RWPE2 (cell line): Measurements from ENCODE around the gene ANKRD55.
"Not testable (repeated sequence)": the region's sequence is repeated elsewhere in the genome, so short reads cannot be mapped to it uniquely, and the experiment has no call there.

ENCODE experiments used
- ATAC-seq: fragments of 200-7000 bp; cut with Tn5 transposase; 3 replicates; pipeline ENCODE4 v1.9.1; 2021; ENCODE audit warnings: low read depth
- DNase-seq: peaks from one replicate; pipeline ENCODE4 v3.0.0-alpha.2; 2020; ENCODE audit warnings: low spot score
- H3K27ac ChIP-seq: fragments of 450-650 bp; 2 replicates; pipeline ENCODE4 v1.5.1; 2017; ENCODE audit warnings: mild to moderate bottlenecking; ENCODE audit not compliant: poor library complexity, severe bottlenecking
- H3K27me3 ChIP-seq: fragments of 250-450 bp; sonication (Bioruptor Pico); 2 replicates; pipeline ENCODE4 v1.5.1; 2021; ENCODE audit warnings: mild to moderate bottlenecking, moderate library complexity; ENCODE audit not compliant: insufficient read depth, poor library complexity, severe bottlenecking
- H3K36me3 ChIP-seq: fragments of 250-450 bp; sonication (Bioruptor Pico); 2 replicates; pipeline ENCODE4 v1.5.1; 2020; ENCODE audit warnings: low read depth, mild to moderate bottlenecking, moderate library complexity
- H3K4me1 ChIP-seq: fragments of 250-450 bp; sonication (Bioruptor Pico); 2 replicates; pipeline ENCODE4 v1.5.1; 2021; ENCODE audit warnings: mild to moderate bottlenecking, moderate library complexity; ENCODE audit not compliant: insufficient read depth, poor library complexity, severe bottlenecking
- H3K4me3 ChIP-seq: fragments of 250-450 bp; sonication (Bioruptor Pico); 2 replicates; pipeline ENCODE4 v1.5.1; 2021; ENCODE audit warnings: mild to moderate bottlenecking, moderate library complexity; ENCODE audit not compliant: severe bottlenecking
- H3K9me3 ChIP-seq: fragments of 250-450 bp; sonication (Bioruptor Pico); 2 replicates; pipeline ENCODE4 v1.5.1; 2021; ENCODE audit warnings: mild to moderate bottlenecking, moderate library complexity; ENCODE audit not compliant: severe bottlenecking
- CTCF ChIP-seq: fragments of 450-650 bp; IDR thresholded peaks from one replicate; pipeline ENCODE4 v1.5.1; 2017; ENCODE audit warnings: mild to moderate bottlenecking, moderate library complexity; ENCODE audit not compliant: poor library complexity, severe bottlenecking

The ANKRD55 gene

GRCh38 chr5:56270058-56270457 is 36.9 kb upstream of the ANKRD55 start:
- 0 out of 3 replicates have a peak, but pooled peaks have one; percentile 33 for ATAC-seq

GRCh38 chr5:56269216-56269927 is 36.2 kb upstream of the ANKRD55 start:
- Histone ChIP-seq H3K27ac (no peak overlapping the region), H3K9me3 (no peaks in the 10 kb centered on the region), H3K36me3 (no peaks in the 10 kb centered on the region), H3K4me3 (no peak overlapping the region), H3K27me3 (no peaks in the 10 kb centered on the region), H3K4me1 (no peaks in the 10 kb centered on the region)
- TF ChIP-seq CTCF = no peak
- ATAC-seq (no peak), DNase-seq (no peak)

More at GRCh38 chr5:56270058-56270457, 36.9 kb upstream of the ANKRD55 start:
- H3K9me3 ChIP-seq = no peaks in the 10 kb centered on the region
- no peak for DNase-seq
- no peaks in the 10 kb centered on the region for H3K27me3 ChIP-seq
- no peaks in the 10 kb centered on the region for H3K4me1 ChIP-seq
- no peaks in the 10 kb centered on the region for H3K36me3 ChIP-seq
- TF ChIP-seq CTCF = no peak
- no peak overlapping the region for H3K27ac ChIP-seq
- no peak overlapping the region for H3K4me3 ChIP-seq

GRCh38 chr5:56268707-56269106 is 35.6 kb upstream of the ANKRD55 start:
- not testable (repeated sequence) for H3K4me1 ChIP-seq, DNase-seq, H3K27me3 ChIP-seq, H3K4me3 ChIP-seq, H3K9me3 ChIP-seq, H3K27ac ChIP-seq, H3K36me3 ChIP-seq, ATAC-seq

GRCh38 chr5:56267856-56268255 is 34.7 kb upstream of the ANKRD55 start:
- no peaks in the 10 kb centered on the region for H3K9me3 ChIP-seq
- no peaks in the 10 kb centered on the region for H3K27me3 ChIP-seq
- DNase-seq = no peak
- H3K36me3 ChIP-seq = no peaks in the 10 kb centered on the region
- no peak overlapping the region for H3K27ac ChIP-seq
- TF ChIP-seq CTCF = no peak
- no peaks in the 10 kb centered on the region for H3K4me1 ChIP-seq
- no peak for ATAC-seq
- no peak overlapping the region for H3K4me3 ChIP-seq

GRCh38 chr5:56264417-56265025 is 31.4 kb upstream of the ANKRD55 start:
- DNase-seq (no peak), ATAC-seq (peak; percentile 85)
- no peaks in the 10 kb centered on the region for H3K4me1 ChIP-seq
- no peaks in the 10 kb centered on the region for H3K36me3 ChIP-seq
- no peaks in the 10 kb centered on the region for H3K27me3 ChIP-seq
- H3K27ac ChIP-seq = no peak overlapping the region
- H3K9me3 ChIP-seq = no peaks in the 10 kb centered on the region
- H3K4me3 ChIP-seq = no peak overlapping the region
- peak; percentile 92 for TF ChIP-seq CTCF
